Endodermal cell (in vitro differentiated cells): ENCODE measurements around the gene LRRN3. TPM values are rescaled to one million over a fixed set of nuclear protein-coding genes. Genes with fewer than 3 reads are reported as not detected.

Experiments
- DNase-seq: peaks from one replicate; pipeline ENCODE4 v3.0.0-alpha.2; 2017
- H3K27ac ChIP-seq: 2 replicates; pipeline ENCODE4 v1.5.1; 2013; ENCODE audit warnings: mild to moderate bottlenecking, low read depth, low read length, moderate library complexity
- H3K27me3 ChIP-seq: 2 replicates; pipeline ENCODE4 v1.6.1; 2013; ENCODE audit warnings: mild to moderate bottlenecking, low read length, moderate library complexity; ENCODE audit not compliant: insufficient read depth, control insufficient read depth, poor library complexity, severe bottlenecking
- H3K36me3 ChIP-seq: 2 replicates; pipeline ENCODE4 v1.7.0; 2013; ENCODE audit warnings: mild to moderate bottlenecking, low read length, moderate library complexity; ENCODE audit not compliant: control insufficient read depth, insufficient read depth
- H3K4me1 ChIP-seq: one replicate; pipeline ENCODE4 v1.7.0; 2013; ENCODE audit warnings: low read length; ENCODE audit not compliant: control insufficient read depth, insufficient read depth
- H3K4me3 ChIP-seq: 2 replicates; pipeline ENCODE4 v1.5.1; 2013; ENCODE audit warnings: mild to moderate bottlenecking, low read length, moderate library complexity
- H3K9ac ChIP-seq: 2 replicates; pipeline ENCODE4 v1.6.1; 2013; ENCODE audit warnings: mild to moderate bottlenecking, low read length, moderate library complexity; ENCODE audit not compliant: poor library complexity, severe bottlenecking; ENCODE audit errors: extremely low read depth
- H3K9me3 ChIP-seq: 2 replicates; pipeline ENCODE4 v1.6.1; 2013; ENCODE audit warnings: mild to moderate bottlenecking, low read length, moderate library complexity; ENCODE audit not compliant: control insufficient read depth
- H3K27ac Mint-ChIP-seq: 2 replicates; pipeline ENCODE4 v1.8.0; 2020; ENCODE audit warnings: mixed read lengths
- H3K27me3 Mint-ChIP-seq: 2 replicates; pipeline ENCODE4 v1.8.0; 2021; ENCODE audit warnings: mild to moderate bottlenecking, mixed read lengths; ENCODE audit not compliant: insufficient read depth
- H3K36me3 Mint-ChIP-seq: 2 replicates; pipeline ENCODE4 v1.8.0; 2020; ENCODE audit warnings: low read depth, mixed read lengths
- H3K4me1 Mint-ChIP-seq: 2 replicates; pipeline ENCODE4 v1.8.0; 2020; ENCODE audit warnings: mixed read lengths
- H3K4me3 Mint-ChIP-seq: 2 replicates; pipeline ENCODE4 v1.8.0; 2020; ENCODE audit warnings: mild to moderate bottlenecking, moderate library complexity, mixed read lengths
- H3K9me3 Mint-ChIP-seq: 2 replicates; pipeline ENCODE4 v1.8.0; 2020; ENCODE audit warnings: mild to moderate bottlenecking, mixed read lengths
- CTCF ChIP-seq: fragments of 200-600 bp; sonication (generic); conservative IDR thresholded peaks from 2 replicates; pipeline ENCODE4 v1.5.0; 2021; ENCODE audit warnings: antibody characterized with exemption, mild to moderate bottlenecking
- WGBS, 2 experiments: methylation state at CpG; one replicate each; pipeline versions ENCODE4 v1.1.5 to v1.1.7; 2013; ENCODE audit warnings: missing lambda C conversion rate in 2 of 2, mixed read lengths in 1 of 2; ENCODE audit not compliant: insufficient coverage in 1 of 2, insufficient read length in 1 of 2; 5-methylcytosine and 5-hydroxymethylcytosine counted together
- total RNA-seq, 2 donors: library from RNA; stranded (reverse); fragmentation: NEBNext Ultra II Directional in 1 of 2; extraction: Animal tissue kit (Norgen Biotek cat#: 25700) in 1 of 2; gene quantifications; 2 replicates in 1 of 2; 3 replicates in 1 of 2; pipeline ENCODE4 v1.2.1, GENCODE V29; 2021

The LRRN3 gene
- total RNA-seq, 2 donors from 2014 or later = 1.3 TPM; not detected in 1

- no peaks in the 10 kb centered on the region for H3K27me3 ChIP-seq
- no peak for TF ChIP-seq CTCF
- no peaks in the 10 kb centered on the region for H3K9me3 ChIP-seq
- H3K36me3 ChIP-seq = no peaks in the 10 kb centered on the region
- Mint-ChIP-seq H3K4me3 (no peak overlapping the region), H3K36me3 (no peaks in the 10 kb centered on the region), H3K4me1 (peaks cover 27% of the 10 kb centered on the region), H3K27ac (no peak overlapping the region), H3K27me3 (no peaks in the 10 kb centered on the region), H3K9me3 (no peaks in the 10 kb centered on the region)
- H3K9ac ChIP-seq = no peak overlapping the region
- 75 to 97% methylated on average over 1 to 2 of the region's 2 CpGs for WGBS, 2 experiments
- no peak overlapping the region for H3K27ac ChIP-seq
- no peak overlapping the region for H3K4me3 ChIP-seq
- no peak for DNase-seq
- peaks cover 9% of the 10 kb centered on the region for H3K4me1 ChIP-seq
These were observed 37.9 kb upstream of the LRRN3 start for GRCh38 chr7:111053035-111053434.

- Mint-ChIP-seq H3K36me3 (no peaks in the 10 kb centered on the region), H3K27me3 (no peaks in the 10 kb centered on the region), H3K4me3 (no peak overlapping the region), H3K9me3 (peaks cover under 1% of the 10 kb centered on the region), H3K27ac (no peak overlapping the region), H3K4me1 (peaks cover 21% of the 10 kb centered on the region)
- Histone ChIP-seq H3K27me3 (no peaks in the 10 kb centered on the region), H3K27ac (no peak overlapping the region), H3K9ac (no peak overlapping the region), H3K9me3 (no peaks in the 10 kb centered on the region), H3K36me3 (no peaks in the 10 kb centered on the region), H3K4me1 (peaks cover 9% of the 10 kb centered on the region), H3K4me3 (no peak overlapping the region)
- no peak for DNase-seq
- 94% methylated on average over 2 of the region's 2 CpGs; no CpG with 5 or more reads in 1 of the 2 experiments for WGBS, 2 experiments
- no peak for TF ChIP-seq CTCF
These were observed 34.6 kb upstream of the LRRN3 start for GRCh38 chr7:111056371-111056770.

DNA sequence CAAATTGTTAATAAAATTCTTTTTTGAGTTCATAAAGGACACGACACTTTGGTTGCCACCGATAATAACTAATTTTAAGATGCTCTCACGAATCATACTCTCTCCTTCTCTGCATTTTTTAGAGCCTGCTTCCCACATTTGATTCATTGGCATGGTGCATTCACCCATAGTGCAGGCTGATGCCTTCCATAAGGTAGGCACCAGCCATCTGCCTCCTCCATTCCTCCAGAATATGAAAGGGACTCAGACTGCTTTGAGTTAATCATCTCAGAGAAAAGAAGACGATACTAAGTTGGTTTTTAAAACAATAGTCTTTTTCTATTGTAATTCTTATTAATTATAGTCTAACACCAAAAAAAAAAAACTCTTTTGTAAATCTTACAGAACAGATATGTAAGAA, 33.9 kb upstream of the LRRN3 start:
- peaks cover 16% of the 10 kb centered on the region for H3K4me1 Mint-ChIP-seq
- H3K27ac Mint-ChIP-seq = no peak overlapping the region
- peaks cover 4% of the 10 kb centered on the region for H3K4me1 ChIP-seq
- no peak for DNase-seq
- H3K4me3 Mint-ChIP-seq = no peak overlapping the region
- H3K27me3 ChIP-seq = no peaks in the 10 kb centered on the region
- no peaks in the 10 kb centered on the region for H3K27me3 Mint-ChIP-seq
- no peaks in the 10 kb centered on the region for H3K36me3 ChIP-seq
- peaks cover 7% of the 10 kb centered on the region for H3K9me3 Mint-ChIP-seq
- H3K9me3 ChIP-seq = no peaks in the 10 kb centered on the region
- no peak overlapping the region for H3K9ac ChIP-seq
- no peak overlapping the region for H3K4me3 ChIP-seq
- 92 to 100% methylated on average over 3 of the region's 4 CpGs for WGBS, 2 experiments
- no peaks in the 10 kb centered on the region for H3K36me3 Mint-ChIP-seq
- TF ChIP-seq CTCF = no peak
- no peak overlapping the region for H3K27ac ChIP-seq
